Breast epithelium (tissue), 4 donors: ENCODE data around the gene SPATS2. TPM values are rescaled to one million over a fixed set of nuclear protein-coding genes. Genes with fewer than 3 reads are reported as not detected.
"Not testable (repeated sequence)": the region's sequence is repeated elsewhere in the genome, so short reads cannot be mapped to it uniquely, and the experiment has no call there.

ENCODE experiments used
- DNase-seq, 2 donors: peaks; one replicate each; pipeline ENCODE4 v3.0.0-alpha.2; 2019; ENCODE audit warnings: low spot score in 2 of 2
- H3K27ac ChIP-seq, 2 donors: fragments of 200-600 bp; sonication (generic) in 1 of 2; one replicate each; pipeline ENCODE4 v1.5.1; 2016 to 2019; ENCODE audit warnings: mild to moderate bottlenecking in 1 of 2
- H3K27me3 ChIP-seq, 2 donors: fragments of 200-600 bp; sonication (generic) in 1 of 2; one replicate each; pipeline versions ENCODE4 v1.5.1 to v1.6.0; 2017 to 2019; ENCODE audit warnings: control low read depth in 1 of 2, mild to moderate bottlenecking in 1 of 2
- H3K36me3 ChIP-seq: fragments of 200-600 bp; one replicate; pipeline ENCODE4 v1.5.1; 2019
- H3K4me1 ChIP-seq, 2 donors: fragments of 200-600 bp; sonication (generic); one replicate each; pipeline ENCODE4 v1.5.1; 2016 to 2019; ENCODE audit warnings: control low read depth in 1 of 2
- H3K4me3 ChIP-seq, 3 donors: fragments of 200-600 bp; sonication (generic); 1 replicate in 2 of 3; 2 replicates in 1 of 3; pipeline ENCODE4 v1.5.1; 2016 to 2019; ENCODE audit warnings: mild to moderate bottlenecking in 3 of 3, moderate library complexity in 2 of 3
- H3K9me3 ChIP-seq, 2 donors: fragments of 200-600 bp; sonication (generic) in 1 of 2; one replicate each; pipeline ENCODE4 v1.5.1; 2016 to 2019; ENCODE audit warnings: control low read depth in 1 of 2
- CTCF ChIP-seq, 3 donors: fragments of 450-650 bp; IDR thresholded peaks; one replicate each; pipeline ENCODE4 v1.5.1; 2016 to 2017; ENCODE audit warnings: antibody characterized with exemption in 3 of 3, mild to moderate bottlenecking in 3 of 3, moderate library complexity in 3 of 3
- POLR2A ChIP-seq: fragments of 450-650 bp; IDR thresholded peaks from one replicate; pipeline ENCODE4 v1.6.1; 2016; ENCODE audit warnings: antibody characterized with exemption, mild to moderate bottlenecking, moderate library complexity
- POLR2AphosphoS5 ChIP-seq, 3 donors: sonication (generic); formaldehyde crosslinking; IDR thresholded peaks; one replicate each; pipeline ENCODE4 v1.6.1; 2017; ENCODE audit warnings: antibody characterized with exemption in 3 of 3
- intact Hi-C: fragments of 100-400 bp; cut with DNase I; formaldehyde crosslinking; loops from one replicate; pipeline ENCODE4 v1.15.1; 2023; ENCODE audit warnings: low total_unique reads
- total RNA-seq, 3 donors: library from RNA; depleted of rRNA; stranded (reverse); fragments of >200 nt; gene quantifications; one replicate each; pipeline ENCODE4 v1.1.0, GENCODE V29; 2016

The SPATS2 gene
- total RNA-seq, 3 donors from 2014 or later, result 13.8 to 24.0 (median 22.0) TPM

- no peak for DNase-seq
- H3K4me1 ChIP-seq, result no peaks in the 10 kb centered on the region
- intact Hi-C loops, result no loop called here
- H3K9me3 ChIP-seq, result no peaks in the 10 kb centered on the region
- TF ChIP-seq POLR2A, result no peak
- TF ChIP-seq POLR2AphosphoS5 (IDR thresholded peaks at IDR 0.05), result no peak
- no peak for TF ChIP-seq CTCF (IDR thresholded peaks at IDR 0.05)
- peak overlapping the region; percentile 91 to 93 for H3K27ac ChIP-seq
- H3K4me3 ChIP-seq, result peak overlapping the region; percentile 84 to 90 (median 86)
- no peaks in the 10 kb centered on the region for H3K36me3 ChIP-seq
- H3K27me3 ChIP-seq, result no peaks in the 10 kb centered on the region
These were observed 958 bp downstream of the SPATS2 start for GRCh38 chr12:49368240-49368600.

GRCh38 chr12:49369411-49370145, 2.3 kb downstream of the SPATS2 start:
- no peaks in the 10 kb centered on the region for H3K9me3 ChIP-seq
- TF ChIP-seq CTCF (IDR thresholded peaks at IDR 0.05) (peak; percentile 11 to 28 (median 16)), POLR2A (no peak)
- no peak for DNase-seq
- H3K27ac ChIP-seq, result no peak overlapping the region
- no peaks in the 10 kb centered on the region for H3K36me3 ChIP-seq
- intact Hi-C loops, result no loop called here
- H3K4me1 ChIP-seq, result no peaks in the 10 kb centered on the region
- H3K4me3 ChIP-seq, result no peak overlapping the region
- H3K27me3 ChIP-seq, result no peaks in the 10 kb centered on the region

GRCh38 chr12:49370539-49370938, 3.3 kb downstream of the SPATS2 start:
- intact Hi-C loops, result no loop called here
- TF ChIP-seq CTCF (IDR thresholded peaks at IDR 0.05), result no peak
- TF ChIP-seq POLR2A, result no peak
- TF ChIP-seq POLR2AphosphoS5 (IDR thresholded peaks at IDR 0.05), result no peak

GRCh38 chr12:49375406-49375805, 8.1 kb downstream of the SPATS2 start:
- no peaks in the 10 kb centered on the region for H3K36me3 ChIP-seq
- DNase-seq, result no peak
- H3K4me3 ChIP-seq, result no peak overlapping the region
- no peaks in the 10 kb centered on the region for H3K27me3 ChIP-seq
- TF ChIP-seq CTCF (IDR thresholded peaks at IDR 0.05) (no peak), POLR2A (no peak), POLR2AphosphoS5 (IDR thresholded peaks at IDR 0.05) (no peak)
- H3K9me3 ChIP-seq, result no peaks in the 10 kb centered on the region
- no peaks in the 10 kb centered on the region for H3K4me1 ChIP-seq
- intact Hi-C loops, result no loop called here
- no peak overlapping the region for H3K27ac ChIP-seq

More at GRCh38 chr12:49370539-49370938, 3.3 kb downstream of the SPATS2 start:
- H3K27ac ChIP-seq, result no peak overlapping the region
- H3K36me3 ChIP-seq, result no peaks in the 10 kb centered on the region
- H3K27me3 ChIP-seq, result no peaks in the 10 kb centered on the region
- no peaks in the 10 kb centered on the region for H3K4me1 ChIP-seq
- DNase-seq, result no peak
- H3K4me3 ChIP-seq, result no peak overlapping the region
- H3K9me3 ChIP-seq, result no peaks in the 10 kb centered on the region

GRCh38 chr12:49377386-49377785, 10.1 kb downstream of the SPATS2 start:
- no peaks in the 10 kb centered on the region for H3K36me3 ChIP-seq
- intact Hi-C loops, result no loop called here
- no peak overlapping the region for H3K4me3 ChIP-seq
- H3K9me3 ChIP-seq, result no peaks in the 10 kb centered on the region
- no peaks in the 10 kb centered on the region for H3K27me3 ChIP-seq
- DNase-seq, result no peak
- TF ChIP-seq POLR2AphosphoS5 (IDR thresholded peaks at IDR 0.05) (no peak), POLR2A (no peak), CTCF (IDR thresholded peaks at IDR 0.05) (no peak)
- no peak overlapping the region for H3K27ac ChIP-seq
- H3K4me1 ChIP-seq, result no peaks in the 10 kb centered on the region

- H3K4me3 ChIP-seq, DNase-seq, H3K27me3 ChIP-seq, H3K4me1 ChIP-seq, H3K27ac ChIP-seq, H3K9me3 ChIP-seq, intact Hi-C loops, H3K36me3 ChIP-seq: not testable (repeated sequence)
These were observed 12.9 kb downstream of the SPATS2 start for GRCh38 chr12:49380184-49380583.
